HL-60/S4 treated with retinoic acid at 250 ng/mL for 4 days and 3 days (cell line): ENCODE results near the gene SLC16A6.
"Not testable (repeated sequence)": the region's sequence is repeated elsewhere in the genome, so short reads cannot be mapped to it uniquely, and the experiment has no call there.

Experiments
- in situ Hi-C: fragments of 300-500 bp; cut with MboI; formaldehyde crosslinking; loops from 2 replicates; pipeline ENCODE4 v1.7.0; 2022; ENCODE audit warnings: low sequenced_read_pairs

Gene SLC16A6

GRCh38 chr17:68314916-68315535 is 24.1 kb upstream of the SLC16A6 start:
- in situ Hi-C loops: no loop called here

- in situ Hi-C loops: no loop called here
Measured at GRCh38 chr17:68310152-68310551, 19.2 kb upstream of the SLC16A6 start.

- in situ Hi-C loops: not testable (repeated sequence)
Measured at GRCh38 chr17:68309066-68309670, 18.2 kb upstream of the SLC16A6 start.

GRCh38 chr17:68308486-68308885 is 17.6 kb upstream of the SLC16A6 start:
- in situ Hi-C loops: not testable (repeated sequence)

- in situ Hi-C loops: no loop called here
Measured at GRCh38 chr17:68307443-68307842, 16.5 kb upstream of the SLC16A6 start.

- in situ Hi-C loops: no loop called here
Measured at GRCh38 chr17:68306819-68307218, 15.9 kb upstream of the SLC16A6 start.

GRCh38 chr17:68305142-68305541 is 14.2 kb upstream of the SLC16A6 start:
- in situ Hi-C loops: no loop called here

GRCh38 chr17:68304706-68305105 is 13.8 kb upstream of the SLC16A6 start:
- in situ Hi-C loops: no loop called here

DNA sequence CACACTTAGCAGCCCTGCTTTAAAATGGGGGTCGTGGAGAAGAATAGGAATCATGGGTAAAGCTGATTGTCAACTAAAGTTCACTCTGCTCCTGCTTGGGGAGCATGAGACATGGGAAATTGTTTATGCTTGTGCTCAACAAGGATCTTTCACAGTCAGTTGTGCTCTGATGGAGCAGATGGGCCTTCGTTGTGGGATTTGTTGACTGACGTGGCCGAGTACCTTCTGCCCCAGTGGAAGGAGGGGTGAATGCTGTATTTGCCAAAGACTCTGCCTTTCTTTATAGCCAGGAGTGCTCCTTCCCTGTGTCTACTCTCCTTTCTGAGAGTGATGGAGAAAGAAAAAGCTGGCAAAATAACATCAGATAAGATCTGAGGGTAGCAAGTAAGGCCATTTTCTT is 11.7 kb upstream of the SLC16A6 start:
- in situ Hi-C loops: no loop called here

- in situ Hi-C loops: no loop called here
Measured at GRCh38 chr17:68302066-68302564, 11.2 kb upstream of the SLC16A6 start.

- in situ Hi-C loops: no loop called here
Measured at GRCh38 chr17:68301438-68301959, 10.6 kb upstream of the SLC16A6 start.

DNA sequence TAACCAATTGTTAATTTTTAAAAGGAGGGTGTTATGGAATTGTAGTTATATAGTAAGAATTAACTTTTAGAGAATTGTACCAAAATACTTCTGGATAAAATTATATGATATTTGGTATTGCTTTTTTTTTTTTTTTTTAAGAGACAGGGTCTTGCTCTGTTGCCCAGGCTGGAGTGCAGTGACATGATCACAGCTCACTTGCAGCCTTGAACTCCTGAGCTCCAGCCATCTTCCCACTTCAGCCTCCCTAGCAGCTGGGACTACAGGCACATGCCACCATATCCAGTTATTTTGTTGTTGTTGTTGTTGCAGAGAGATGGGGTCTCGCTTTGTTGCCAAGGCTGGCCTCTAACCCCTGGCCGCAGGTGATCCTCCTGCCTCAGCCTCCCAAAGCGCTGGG is 8.9 kb upstream of the SLC16A6 start:
- in situ Hi-C loops: no loop called here

GRCh38 chr17:68298601-68299000 is 7.7 kb upstream of the SLC16A6 start:
- in situ Hi-C loops: no loop called here

GRCh38 chr17:68297195-68297594 is 6.3 kb upstream of the SLC16A6 start:
- in situ Hi-C loops: no loop called here

- in situ Hi-C loops: no loop called here
Measured at GRCh38 chr17:68296217-68297191, 5.6 kb upstream of the SLC16A6 start.

DNA sequence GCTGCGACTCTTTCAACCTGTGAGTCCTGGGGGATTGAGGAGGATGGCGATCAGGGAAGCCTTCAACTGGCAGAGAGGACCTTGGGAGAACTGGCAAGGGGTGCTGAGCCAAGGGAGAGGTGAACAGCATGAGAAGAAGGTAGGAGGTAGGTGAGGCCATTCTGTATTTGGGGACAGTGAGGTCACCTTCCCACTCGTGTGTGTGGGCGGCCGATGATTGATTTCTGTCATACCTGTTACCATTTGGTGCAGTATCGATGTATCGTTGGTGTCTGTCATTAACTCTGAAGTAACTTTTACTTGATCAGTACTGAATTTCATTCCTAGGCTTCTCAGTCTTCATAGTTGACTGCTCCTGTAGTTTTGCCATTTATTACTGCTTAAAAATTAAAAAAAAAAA is 4.2 kb upstream of the SLC16A6 start:
- in situ Hi-C loops: no loop called here

DNA sequence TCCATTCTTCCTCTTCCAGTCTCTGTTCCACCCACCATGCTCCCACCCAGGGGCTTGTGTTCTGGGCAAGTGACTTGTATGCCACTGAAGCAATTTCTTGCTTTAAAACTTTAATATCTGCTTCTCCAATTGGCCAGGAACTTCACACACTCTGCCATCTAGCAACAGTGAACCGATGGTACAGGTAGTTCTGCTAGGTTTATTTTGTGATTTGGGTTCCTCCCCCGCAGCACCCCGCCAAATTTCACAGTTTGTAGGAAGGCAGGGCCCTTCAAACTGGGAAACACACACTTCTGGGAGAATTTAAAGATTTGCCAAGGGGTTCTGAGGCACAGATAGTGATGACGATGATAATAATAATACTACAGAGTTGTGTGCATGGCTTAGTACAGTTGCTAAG is 3.7 kb upstream of the SLC16A6 start:
- in situ Hi-C loops: no loop called here

- in situ Hi-C loops: no loop called here
Measured at GRCh38 chr17:68294196-68294555, 3.2 kb upstream of the SLC16A6 start.

DNA sequence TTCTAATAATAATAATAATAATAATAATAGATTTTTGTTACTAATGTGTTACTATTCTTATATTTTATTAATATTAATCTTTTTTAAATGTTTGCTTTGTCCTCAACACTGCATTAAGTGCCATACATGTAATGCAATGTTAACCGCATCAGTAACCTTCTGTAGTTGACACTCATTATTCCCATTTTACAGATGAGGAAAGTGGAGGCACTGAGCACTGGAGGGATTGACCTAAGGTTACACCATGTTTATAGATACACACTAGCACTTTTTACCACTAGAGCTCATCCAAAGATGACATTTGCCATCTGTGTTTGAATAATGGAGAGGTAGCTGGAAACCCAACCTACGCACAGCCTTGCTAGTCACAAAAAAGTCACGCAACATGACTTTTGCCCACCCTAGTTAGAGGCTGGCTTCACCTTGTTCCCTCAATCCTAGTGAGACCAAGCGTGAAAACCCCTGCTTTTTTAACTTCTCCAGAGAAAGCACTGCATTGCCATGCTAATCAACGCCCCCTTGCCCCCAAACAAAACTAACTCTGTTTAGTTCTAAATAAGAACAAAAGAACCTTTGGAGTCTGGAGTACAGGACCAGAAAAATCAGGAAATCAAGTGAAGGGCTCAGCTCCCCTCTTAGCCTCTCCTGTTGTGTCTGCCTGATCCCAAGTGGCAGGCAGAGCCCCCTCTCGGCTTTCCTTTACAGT is 2.7 kb upstream of the SLC16A6 start:
- in situ Hi-C loops: no loop called here

DNA sequence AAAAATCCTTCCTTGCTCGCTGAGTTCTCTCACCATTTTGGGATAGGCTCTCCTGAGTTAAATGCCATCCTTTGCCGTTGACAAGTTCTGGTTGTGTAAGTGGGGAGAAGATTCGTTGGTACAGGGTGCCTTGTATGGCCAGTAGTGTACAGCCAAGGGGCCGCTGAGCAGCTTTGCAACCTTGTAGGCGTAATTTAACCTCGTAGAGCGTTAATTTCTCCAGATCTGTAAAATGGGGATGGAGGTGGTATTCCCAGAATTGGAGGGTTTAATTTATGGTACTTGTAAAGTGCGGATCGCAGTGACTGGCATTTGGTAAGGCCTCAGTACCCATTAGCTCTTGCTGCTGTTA is 1.7 kb upstream of the SLC16A6 start:
- in situ Hi-C loops: no loop called here
